Activated effector memory CD4-positive, alpha-beta T cell treated with Interleukin-2 at 50 U/mL for 16 hours (primary cell): ENCODE measurements around the gene SMPDL3B.

ENCODE experiments used
- DNase-seq: peaks from one replicate; pipeline ENCODE4 v3.0.0-alpha.2; 2020

The SMPDL3B gene

DNA sequence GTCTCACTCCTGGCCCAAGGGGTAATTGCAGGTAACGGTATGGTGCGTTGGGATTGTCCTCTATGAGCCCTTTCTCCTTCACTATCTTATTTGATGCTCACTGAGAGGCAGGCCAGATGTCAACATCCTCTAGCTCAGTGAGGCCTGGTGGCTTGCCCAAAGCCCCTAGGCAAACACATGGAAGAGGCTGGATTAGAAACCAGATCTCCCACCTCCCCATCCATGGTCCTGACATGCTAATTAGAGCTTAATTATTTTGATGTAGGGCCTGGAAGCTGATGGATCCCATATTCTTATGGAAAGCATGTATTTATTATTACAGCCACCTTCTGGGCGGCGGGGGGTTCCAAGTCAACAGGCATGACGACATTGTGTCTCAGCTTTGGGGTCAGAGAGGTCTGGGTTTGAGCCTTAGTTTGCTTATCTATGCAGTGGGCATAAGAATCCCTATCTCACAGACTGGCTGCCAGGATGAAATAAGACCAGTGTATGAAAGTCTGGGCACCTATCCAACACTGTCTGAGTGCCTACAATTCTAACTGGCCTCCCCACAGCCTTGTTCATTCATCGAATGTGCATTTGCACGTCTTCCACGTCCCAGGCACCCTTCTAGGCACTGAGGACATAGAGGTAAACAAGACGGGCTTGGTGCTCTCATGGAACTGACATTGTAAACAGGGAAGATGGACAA is 6.2 kb downstream of the SMPDL3B start:
- DNase-seq = no peak

DNA sequence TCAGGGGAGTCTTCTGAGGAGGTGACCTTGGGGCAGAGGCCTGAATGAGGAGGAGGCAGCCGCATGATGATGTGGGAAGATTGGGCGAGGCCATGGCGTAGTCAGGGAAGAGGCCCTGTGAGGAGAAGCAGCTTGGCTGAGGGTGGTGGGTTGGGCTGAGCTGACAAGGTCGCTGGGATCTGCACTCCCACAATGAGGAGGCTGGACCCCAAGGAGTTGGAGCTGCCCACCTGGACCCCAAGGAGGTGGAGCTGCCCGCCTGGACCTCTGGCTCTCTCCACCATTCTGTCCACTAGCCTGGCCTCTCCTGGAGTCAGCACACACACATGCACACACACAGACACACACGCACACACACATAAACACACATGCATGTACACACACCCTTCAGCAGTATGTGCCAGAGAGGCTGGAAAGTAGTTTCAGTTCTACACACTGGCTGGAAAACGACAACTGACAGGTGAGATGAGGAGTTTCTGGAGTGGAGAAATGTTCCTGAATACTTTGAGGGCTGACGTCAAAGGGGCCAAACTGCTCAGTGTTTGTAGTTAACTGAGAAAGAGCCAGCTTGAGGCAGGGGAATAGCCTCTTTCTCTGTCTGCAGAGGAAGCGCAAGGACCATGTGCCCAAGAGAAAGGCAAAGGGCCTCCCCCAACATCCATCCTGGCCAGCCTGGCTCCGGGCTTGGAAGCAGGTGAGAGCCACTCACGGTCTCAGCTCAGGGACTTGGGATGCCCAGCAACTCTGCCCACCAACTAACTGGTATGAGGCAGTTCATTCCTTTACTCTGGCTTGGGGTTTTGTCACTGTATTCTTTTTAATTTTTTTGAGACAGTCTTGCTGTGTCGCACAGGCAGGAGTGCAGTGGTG is 7.1 kb downstream of the SMPDL3B start:
- no peak for DNase-seq

GRCh38 chr1:27945020-27945419 is 10.2 kb downstream of the SMPDL3B start:
- DNase-seq = no peak

- no peak for DNase-seq
These were observed 14.2 kb downstream of the SMPDL3B start for GRCh38 chr1:27949027-27949426.

DNA sequence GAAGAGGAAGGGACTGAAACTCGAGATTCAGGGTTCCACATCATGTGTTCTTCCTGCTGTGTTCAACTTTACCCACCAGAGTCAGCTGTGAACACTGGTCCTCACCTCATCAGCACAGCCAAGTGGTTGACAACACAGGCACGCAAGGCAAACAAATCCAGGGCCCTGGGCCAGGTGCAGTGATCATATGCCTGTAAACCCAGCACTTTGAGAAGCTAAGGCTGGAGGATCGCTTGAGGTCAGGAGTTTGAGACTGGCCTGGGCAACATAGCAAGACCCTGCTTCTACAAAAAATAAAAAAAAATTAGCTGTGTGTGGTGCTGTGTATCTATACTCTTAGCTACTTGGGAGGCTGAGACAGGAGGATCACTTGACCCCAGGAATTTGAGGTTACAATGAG is 16.6 kb downstream of the SMPDL3B start:
- DNase-seq = no peak

DNA sequence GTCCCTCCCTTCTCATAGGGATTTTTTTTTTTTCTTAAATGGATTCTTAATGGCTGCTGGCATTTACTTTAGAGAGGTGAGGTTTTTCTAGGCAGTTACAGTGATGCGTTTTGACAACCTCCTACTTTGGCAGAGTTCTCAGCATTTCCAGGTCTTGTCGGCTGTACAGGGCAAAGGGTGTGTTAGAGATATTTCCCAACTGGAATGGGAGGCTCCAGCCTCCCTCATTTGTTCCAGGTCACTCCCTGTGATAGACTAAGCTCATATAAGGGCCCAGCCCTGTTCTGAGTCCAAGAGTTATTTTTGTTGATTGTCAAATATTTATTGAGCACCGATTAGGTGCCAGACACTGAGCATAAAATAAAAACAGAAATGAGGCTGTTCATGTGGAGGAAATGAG is 17.3 kb downstream of the SMPDL3B start:
- DNase-seq = no peak

DNA sequence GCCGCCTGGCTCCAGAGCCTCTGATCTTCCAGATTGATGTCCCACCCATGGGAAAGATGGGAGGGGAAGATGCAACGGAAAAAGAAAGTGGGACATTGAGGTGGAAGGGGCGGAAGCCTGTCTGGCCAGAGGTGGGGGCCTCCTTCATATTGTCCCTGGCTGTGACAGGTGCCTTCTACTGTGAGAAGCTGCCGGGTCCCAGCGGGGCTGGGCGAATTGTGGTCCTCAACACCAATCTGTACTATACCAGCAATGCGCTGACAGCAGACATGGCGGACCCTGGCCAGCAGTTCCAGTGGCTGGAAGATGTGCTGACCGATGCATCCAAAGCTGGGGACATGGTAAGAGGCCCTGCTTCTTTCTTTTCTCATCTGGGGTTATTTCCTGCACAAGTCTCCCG is 19.4 kb downstream of the SMPDL3B start:
- no peak for DNase-seq

- DNase-seq = no peak
These were observed 20.3 kb downstream of the SMPDL3B start for GRCh38 chr1:27955076-27955475.

- DNase-seq = no peak
These were observed 22.0 kb downstream of the SMPDL3B start for GRCh38 chr1:27956761-27957160.

DNA sequence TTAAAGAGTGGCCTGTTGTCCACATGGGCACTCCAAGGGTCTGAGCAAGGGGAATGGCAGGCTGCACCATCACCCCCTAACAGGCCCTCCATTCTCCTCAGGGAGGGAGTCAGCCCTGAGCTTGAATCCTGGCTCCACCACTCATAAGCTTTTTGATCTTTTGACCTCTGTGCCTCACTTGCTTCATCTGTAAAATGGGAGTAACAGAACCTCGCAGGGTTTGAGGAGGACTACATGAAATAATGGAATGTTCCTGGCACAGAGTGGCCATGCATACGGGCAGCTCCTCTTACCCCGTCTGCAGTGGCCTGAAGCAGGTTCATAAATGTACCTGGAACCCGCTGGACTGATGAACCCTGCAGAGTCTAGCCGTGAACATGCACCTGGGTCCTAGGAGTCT is 22.9 kb downstream of the SMPDL3B start:
- no peak for DNase-seq

DNA sequence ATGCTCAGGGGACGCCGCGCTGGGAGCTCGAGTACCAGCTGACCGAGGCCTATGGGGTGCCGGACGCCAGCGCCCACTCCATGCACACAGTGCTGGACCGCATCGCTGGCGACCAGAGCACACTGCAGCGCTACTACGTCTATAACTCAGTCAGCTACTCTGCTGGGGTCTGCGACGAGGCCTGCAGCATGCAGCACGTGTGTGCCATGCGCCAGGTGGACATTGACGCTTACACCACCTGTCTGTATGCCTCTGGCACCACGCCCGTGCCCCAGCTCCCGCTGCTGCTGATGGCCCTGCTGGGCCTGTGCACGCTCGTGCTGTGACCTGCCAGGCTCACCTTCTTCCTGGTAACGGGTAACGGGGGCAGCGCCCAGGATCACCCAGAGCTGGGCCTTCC is 23.7 kb downstream of the SMPDL3B start:
- DNase-seq = no peak

GRCh38 chr1:27959792-27960603 is 25.2 kb downstream of the SMPDL3B start, which contains the start of gene XKR8:
XKR8 (plus strand) TSS chr1:27959973; CDS start chr1:27960070, 97 bp downstream.
- peak; percentile 84 for DNase-seq

- DNase-seq = no peak
These were observed 26.2 kb downstream of the SMPDL3B start for GRCh38 chr1:27960762-27961645.

GRCh38 chr1:27961646-27962221 is 26.9 kb downstream of the SMPDL3B start:
- DNase-seq = no peak

- DNase-seq = no peak
These were observed 28.6 kb downstream of the SMPDL3B start for GRCh38 chr1:27963393-27963792.

GRCh38 chr1:27966402-27967105 is 31.8 kb downstream of the SMPDL3B start:
- DNase-seq = no peak

- no peak for DNase-seq
These were observed 32.5 kb downstream of the SMPDL3B start for GRCh38 chr1:27967106-27967883.

DNA sequence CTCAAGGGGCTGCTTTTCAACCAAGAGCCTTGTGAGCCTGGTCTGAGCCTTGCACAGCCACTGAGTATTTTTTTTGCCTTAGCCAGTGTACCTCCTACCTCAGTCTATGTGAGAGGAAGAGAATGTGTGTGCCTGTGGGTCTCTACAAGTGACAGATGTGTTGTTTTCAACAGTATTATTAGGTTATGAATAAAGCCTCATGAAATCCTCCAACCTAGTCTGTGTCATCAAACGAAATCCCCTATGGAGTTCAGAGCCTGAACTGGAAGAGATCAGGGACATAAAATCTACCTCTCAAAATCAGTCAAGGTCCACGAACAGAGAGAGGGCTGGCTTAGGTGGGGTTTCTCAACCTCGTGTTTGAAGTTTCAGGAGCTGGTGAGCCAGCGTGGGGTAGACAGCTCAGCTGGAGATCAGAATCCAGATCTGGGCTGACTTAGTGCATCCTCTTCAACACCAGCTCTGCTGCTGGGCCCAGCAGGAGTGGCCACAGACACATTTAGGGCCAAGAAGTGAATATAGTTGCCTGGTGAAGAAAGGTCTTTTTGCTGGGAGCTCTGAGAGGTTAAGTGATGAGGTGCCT is 33.2 kb downstream of the SMPDL3B start:
- no peak for DNase-seq

DNA sequence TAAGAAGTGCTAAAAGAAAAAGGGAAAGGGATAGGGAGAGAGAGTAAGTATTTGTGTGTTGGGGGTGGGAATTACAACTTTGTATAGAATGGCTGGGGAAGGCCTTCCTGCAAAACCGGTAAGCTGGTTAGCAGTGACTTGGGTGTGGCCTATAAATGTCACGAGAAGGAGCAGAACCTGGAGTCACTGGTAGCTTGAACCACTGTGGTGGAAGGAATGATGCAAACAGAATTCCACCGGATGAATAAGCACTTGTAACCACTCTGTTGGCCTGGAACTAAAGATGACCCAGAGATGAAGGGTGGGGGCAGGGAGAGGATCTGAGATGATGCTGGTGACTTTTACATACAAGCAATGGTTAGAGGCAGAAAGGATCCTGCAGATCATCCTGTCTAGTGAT is 33.9 kb downstream of the SMPDL3B start:
- no peak for DNase-seq

- no peak for DNase-seq
These were observed 35.6 kb downstream of the SMPDL3B start for GRCh38 chr1:27970401-27970800.
